Measurements from ENCODE around the gene DENND1B.

GRCh38 chr1:197599789-197600188 is 175.5 kb downstream of the DENND1B start:
- no peak for TF ChIP-seq POLR2AphosphoS2 (IDR thresholded peaks at IDR 0.05; ENCODE audit: low read depth, low read length)
- no peak for TF ChIP-seq ZNF280D (CRISPR knock-in tag; IDR thresholded peaks at IDR 0.05)
- TF ChIP-seq SRY (CRISPR knock-in tag; IDR thresholded peaks at IDR 0.05) = no peak
- TF ChIP-seq ZFP37 (CRISPR knock-in tag; IDR thresholded peaks at IDR 0.05; ENCODE audit: borderline replicate concordance) = no peak
- TF ChIP-seq ZBTB20 (CRISPR knock-in tag; IDR thresholded peaks at IDR 0.05; ENCODE audit: borderline replicate concordance, low read depth) = no peak
- TF ChIP-seq HIVEP1 (CRISPR knock-in tag; IDR thresholded peaks at IDR 0.05) = no peak
- TF ChIP-seq AHDC1 (CRISPR knock-in tag; IDR thresholded peaks at IDR 0.05; ENCODE audit: borderline replicate concordance) = no peak
- no peak for TF ChIP-seq HNF4G (IDR thresholded peaks at IDR 0.05; ENCODE audit: borderline replicate concordance, low read depth, low read length)
- no peak for TF ChIP-seq HNF4G (CRISPR knock-in tag; IDR thresholded peaks at IDR 0.05; ENCODE audit: borderline replicate concordance, low read depth)
